Neuronal stem cell (in vitro differentiated cells): ENCODE measurements around the gene FAM107B.

Source experiments
- DNase-seq: peaks from one replicate; pipeline ENCODE4 v3.0.0-alpha.2; 2013; ENCODE audit warnings: low spot score
- H2AFZ ChIP-seq: one replicate; pipeline ENCODE4 v1.6.1; 2013; ENCODE audit warnings: mild to moderate bottlenecking, low read length, inconsistent platforms
- H2AK5ac ChIP-seq: 2 replicates; pipeline ENCODE4 v1.6.1; 2013; ENCODE audit warnings: low read depth, mild to moderate bottlenecking, inconsistent platforms, low read length, moderate library complexity, mixed read lengths
- H2BK120ac ChIP-seq: 2 replicates; pipeline ENCODE4 v1.6.1; 2013; ENCODE audit warnings: low read depth, mild to moderate bottlenecking, inconsistent platforms, low read length, moderate library complexity, mixed read lengths
- H2BK12ac ChIP-seq: one replicate; pipeline ENCODE4 v1.6.1; 2013; ENCODE audit warnings: low read length, inconsistent platforms
- H2BK15ac ChIP-seq: 2 replicates; pipeline ENCODE4 v1.6.1; 2013; ENCODE audit warnings: mild to moderate bottlenecking, low read length, inconsistent platforms, mixed read lengths
- H2BK5ac ChIP-seq: one replicate; pipeline ENCODE4 v1.6.1; 2013; ENCODE audit warnings: inconsistent platforms, mild to moderate bottlenecking, low read length, moderate library complexity
- H3K14ac ChIP-seq: one replicate; pipeline ENCODE4 v1.6.1; 2013; ENCODE audit warnings: low read length, inconsistent platforms
- H3K18ac ChIP-seq: 2 replicates; pipeline ENCODE4 v1.6.1; 2013; ENCODE audit warnings: low read length, inconsistent platforms
- H3K23ac ChIP-seq: 2 replicates; pipeline ENCODE4 v1.6.1; 2013; ENCODE audit warnings: low read depth, mild to moderate bottlenecking, mixed read lengths, low read length, inconsistent platforms; ENCODE audit not compliant: poor library complexity
- H3K27ac ChIP-seq: replicated peaks from 3 replicates; pipeline ENCODE4 v1.5.1; 2013; ENCODE audit warnings: low read length, inconsistent platforms
- H3K27me3 ChIP-seq, 3 experiments: 2 replicates each; pipeline ENCODE4 v1.6.1; 2013; ENCODE audit warnings: low read length in 3 of 3, mild to moderate bottlenecking in 2 of 3, inconsistent platforms in 1 of 3, low read depth in 1 of 3, mixed read lengths in 1 of 3, moderate library complexity in 1 of 3; ENCODE audit not compliant: control insufficient read depth in 3 of 3, insufficient read depth in 3 of 3
- H3K36me3 ChIP-seq, 2 donors: replicated peaks in 1 of 2; 2 replicates each; pipeline ENCODE4 v1.6.1; 2013; ENCODE audit warnings: low read length in 2 of 2; ENCODE audit not compliant: control insufficient read depth in 2 of 2, insufficient read depth in 2 of 2
- H3K4ac ChIP-seq: 2 replicates; pipeline ENCODE4 v1.6.1; 2013; ENCODE audit warnings: inconsistent platforms, mild to moderate bottlenecking, low read length, moderate library complexity
- H3K4me1 ChIP-seq, 2 donors: 1 replicate in 1 of 2; 2 replicates in 1 of 2; pipeline ENCODE4 v1.6.1; 2013; ENCODE audit warnings: low read length in 2 of 2, low read depth in 1 of 2; ENCODE audit not compliant: control insufficient read depth in 2 of 2, insufficient read depth in 1 of 2
- H3K4me2 ChIP-seq: one replicate; pipeline ENCODE4 v1.6.1; 2013; ENCODE audit warnings: mild to moderate bottlenecking, low read length, inconsistent platforms; ENCODE audit not compliant: insufficient read depth, poor library complexity, severe bottlenecking
- H3K4me3 ChIP-seq, 2 donors: 2 replicates each; pipeline ENCODE4 v1.5.1; 2013; ENCODE audit warnings: low read length in 2 of 2, mild to moderate bottlenecking in 2 of 2, inconsistent platforms in 1 of 2, moderate library complexity in 1 of 2
- H3K79me1 ChIP-seq: one replicate; pipeline ENCODE4 v1.6.1; 2013; ENCODE audit warnings: low read depth, mild to moderate bottlenecking, inconsistent platforms, low read length, moderate library complexity
- H3K9ac ChIP-seq: one replicate; pipeline ENCODE4 v1.6.1; 2013; ENCODE audit warnings: mild to moderate bottlenecking, low read depth, low read length, inconsistent platforms; ENCODE audit not compliant: poor library complexity
- H3K9me3 ChIP-seq, 2 donors: replicated peaks in 1 of 2; 2 replicates each; pipeline versions ENCODE3 to v1.6.1; 2013; ENCODE audit warnings: low read length in 2 of 2, mild to moderate bottlenecking in 2 of 2, inconsistent platforms in 1 of 2, low read depth in 1 of 2, mixed read lengths in 1 of 2, moderate library complexity in 1 of 2; ENCODE audit not compliant: control insufficient read depth in 2 of 2, insufficient read depth in 1 of 2
- H4K8ac ChIP-seq: one replicate; pipeline ENCODE4 v1.6.1; 2013; ENCODE audit warnings: low read depth, mild to moderate bottlenecking, inconsistent platforms, low read length, moderate library complexity
- H4K91ac ChIP-seq: one replicate; pipeline ENCODE4 v1.6.1; 2013; ENCODE audit warnings: low read length, low read depth, mild to moderate bottlenecking, inconsistent platforms; ENCODE audit not compliant: poor library complexity
- WGBS, 2 donors: extraction: QIAGEN DNeasy Blood & Tissue Kit; methylation state at CpG; one replicate each; pipeline ENCODE4 v1.1.7; 2013; ENCODE audit warnings: missing lambda C conversion rate in 2 of 2, mixed read lengths in 1 of 2; ENCODE audit not compliant: insufficient read length in 2 of 2, insufficient replicate concordance in 1 of 2; ENCODE audit errors: extremely low coverage in 2 of 2; 5-methylcytosine and 5-hydroxymethylcytosine counted together

The FAM107B gene

GRCh38 chr10:14540062-14540461 lies 234.6 kb downstream of the FAM107B start:
- Histone ChIP-seq H2BK5ac (no peak overlapping the region), H3K9ac (no peak overlapping the region), H2AK5ac (no peak overlapping the region), H3K23ac (no peak overlapping the region), H3K18ac (no peak overlapping the region), H2BK120ac (no peak overlapping the region), H2BK12ac (no peak overlapping the region), H3K4me2 (no peak overlapping the region), H3K4me3 (no peak overlapping the region), H3K9me3 (no peaks in the 10 kb centered on the region), H3K4me1 (no peaks in the 10 kb centered on the region), H3K27me3 (no peaks in the 10 kb centered on the region), H2BK15ac (no peak overlapping the region), H3K27ac (no peak overlapping the region), H4K8ac (no peak overlapping the region), H3K14ac (no peak overlapping the region), H4K91ac (no peak overlapping the region), H2AFZ (no peak overlapping the region), H3K4ac (no peak overlapping the region), H3K79me1 (peaks cover 2% of the 10 kb centered on the region), H3K36me3 (peaks cover 2 to 17% of the 10 kb centered on the region in 2 donors)
- DNase-seq: no peak
- no CpG with 5 or more reads among the region's 3 CpGs for WGBS, 2 donors

- H2BK15ac ChIP-seq: no peak overlapping the region
- no peak overlapping the region for H3K9ac ChIP-seq
These were observed 235.5 kb downstream of the FAM107B start for GRCh38 chr10:14539176-14539575.

GRCh38 chr10:14536241-14537213 lies 238.2 kb downstream of the FAM107B start:
- Histone ChIP-seq H2AK5ac (no peak overlapping the region), H3K27me3 (no peaks in the 10 kb centered on the region), H3K27ac (no peak overlapping the region), H2BK120ac (no peak overlapping the region), H3K36me3 (peaks cover 2 to 18% of the 10 kb centered on the region in 2 donors), H3K4ac (no peak overlapping the region), H3K23ac (no peak overlapping the region), H3K9ac (no peak overlapping the region), H3K4me3 (no peak overlapping the region), H3K18ac (no peak overlapping the region), H4K8ac (no peak overlapping the region), H3K4me1 (peaks cover 0 to 2% of the 10 kb centered on the region in 2 donors), H3K4me2 (no peak overlapping the region), H3K9me3 (no peaks in the 10 kb centered on the region), H2BK5ac (no peak overlapping the region), H2BK12ac (no peak overlapping the region), H3K79me1 (peaks cover 11% of the 10 kb centered on the region), H3K14ac (no peak overlapping the region), H2BK15ac (no peak overlapping the region), H4K91ac (no peak overlapping the region), H2AFZ (no peak overlapping the region)
- no CpG with 5 or more reads among the region's 21 CpGs for WGBS, 2 donors
- DNase-seq: peak; percentile 71

More at GRCh38 chr10:14539176-14539575, 235.5 kb downstream of the FAM107B start:
- Histone ChIP-seq H2AK5ac (no peak overlapping the region), H3K79me1 (peaks cover 2% of the 10 kb centered on the region), H2AFZ (no peak overlapping the region), H3K4me2 (no peak overlapping the region), H4K91ac (no peak overlapping the region), H4K8ac (no peak overlapping the region), H3K14ac (no peak overlapping the region), H3K27me3 (no peaks in the 10 kb centered on the region), H3K4me3 (no peak overlapping the region), H3K27ac (no peak overlapping the region), H3K36me3 (peaks cover 2 to 17% of the 10 kb centered on the region in 2 donors), H2BK12ac (no peak overlapping the region), H3K23ac (no peak overlapping the region), H2BK120ac (no peak overlapping the region), H3K18ac (no peak overlapping the region), H2BK5ac (no peak overlapping the region), H3K4ac (no peak overlapping the region), H3K9me3 (no peaks in the 10 kb centered on the region), H3K4me1 (no peaks in the 10 kb centered on the region)
- DNase-seq: no peak

- Histone ChIP-seq H2BK12ac (no peak overlapping the region), H3K79me1 (peaks cover 11% of the 10 kb centered on the region), H3K27me3 (no peaks in the 10 kb centered on the region), H3K36me3 (peaks cover 2 to 15% of the 10 kb centered on the region in 2 donors), H3K4me2 (no peak overlapping the region), H3K9me3 (no peaks in the 10 kb centered on the region), H2AFZ (no peak overlapping the region), H3K4me3 (no peak overlapping the region), H4K8ac (no peak overlapping the region), H3K18ac (no peak overlapping the region), H3K27ac (no peak overlapping the region), H2AK5ac (no peak overlapping the region), H2BK120ac (no peak overlapping the region), H3K4me1 (peaks cover 0 to 2% of the 10 kb centered on the region in 2 donors), H3K9ac (no peak overlapping the region), H3K14ac (no peak overlapping the region), H3K4ac (no peak overlapping the region), H2BK5ac (no peak overlapping the region), H2BK15ac (no peak overlapping the region), H3K23ac (no peak overlapping the region), H4K91ac (no peak overlapping the region)
- no CpG with 5 or more reads among the region's 7 CpGs for WGBS, 2 donors
- no peak for DNase-seq
These were observed 239.1 kb downstream of the FAM107B start for GRCh38 chr10:14535457-14536130.
